Activated CD8-positive, alpha-beta T cell treated with anti-CD3 and anti-CD28 coated beads, Interleukin-2, amount 10 ng/mL, durations not matched to agents 7 days and 5 days (primary cell): ENCODE measurements around the gene FBN3. TPM values are rescaled to one million over a fixed set of nuclear protein-coding genes. Genes with fewer than 3 reads are reported as not detected.

ENCODE experiments used
- ATAC-seq: fragments of 150-1000 bp; cut with Tn5 transposase; one replicate; pipeline ENCODE4 v1.10.0; 2021; ENCODE audit warnings: moderate library complexity
- CTCF ChIA-PET: fragments of 350-600 bp; sonication (Branson Sonifier 250); formaldehyde crosslinking; loops from one replicate; lab custom pipeline; 2021; ENCODE audit warnings: antibody characterized with exemption; lab: Charles Lee
- POLR2A ChIA-PET: fragments of 350-600 bp; sonication (Branson Sonifier 250); formaldehyde crosslinking; loops from one replicate; lab custom pipeline; 2021; ENCODE audit warnings: antibody characterized with exemption; lab: Charles Lee
- DNase-seq: peaks from one replicate; pipeline ENCODE4 v3.0.0-alpha.2; 2020
- H3K27ac Mint-ChIP-seq: one replicate; pipeline ENCODE4 v1.8.0; 2021; ENCODE audit warnings: mild to moderate bottlenecking, mixed read lengths
- H3K27me3 Mint-ChIP-seq: one replicate; pipeline ENCODE4 v1.8.0; 2021; ENCODE audit warnings: low read depth, mixed read lengths
- H3K36me3 Mint-ChIP-seq: one replicate; pipeline ENCODE4 v1.8.0; 2021; ENCODE audit warnings: low read depth, mixed read lengths
- H3K4me1 Mint-ChIP-seq: one replicate; pipeline ENCODE4 v1.8.0; 2021; ENCODE audit warnings: low read depth, mixed read lengths
- H3K4me3 Mint-ChIP-seq: one replicate; pipeline ENCODE4 v1.8.0; 2021; ENCODE audit warnings: mild to moderate bottlenecking, mixed read lengths
- H3K9me3 Mint-ChIP-seq: one replicate; pipeline ENCODE4 v1.8.0; 2022; ENCODE audit warnings: mixed read lengths; ENCODE audit not compliant: insufficient read depth
- total RNA-seq, 2 experiments: library from RNA; stranded (reverse); gene quantifications; one replicate each; pipeline ENCODE4 v1.2.3, GENCODE V29; 2021

FBN3 gene
- total RNA-seq, 2 experiments from 2014 or later: 0.03 TPM; not detected in 1

DNA sequence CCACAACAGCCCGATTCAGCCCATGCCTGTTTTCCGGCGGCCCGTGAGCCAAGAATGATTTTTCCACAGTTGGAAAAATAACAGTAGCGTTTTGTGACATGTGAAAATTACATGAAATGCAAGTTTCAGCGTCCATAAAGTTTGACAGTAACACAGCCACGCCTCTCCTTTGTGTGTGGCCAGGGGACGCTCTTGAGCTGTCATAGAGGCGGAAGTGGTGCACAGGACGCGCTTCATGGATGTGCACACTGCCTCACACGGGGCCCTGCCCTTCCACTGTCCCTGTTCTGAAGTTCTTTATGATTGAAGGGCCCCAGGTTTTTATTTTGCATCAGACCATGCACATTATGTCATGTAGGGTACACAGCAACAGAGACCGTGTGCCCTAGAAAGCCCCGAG, 131.6 kb downstream of the FBN3 start:
- H3K36me3 Mint-ChIP-seq: no peaks in the 10 kb centered on the region
- H3K4me1 Mint-ChIP-seq: peaks cover 17% of the 10 kb centered on the region
- peak; percentile 69 for DNase-seq
- H3K27ac Mint-ChIP-seq: peak overlapping the region; percentile 47
- H3K9me3 Mint-ChIP-seq: no peaks in the 10 kb centered on the region
- POLR2A ChIA-PET: no interaction called here
- ATAC-seq: peak; percentile 90
- CTCF ChIA-PET: interaction anchor here (0.7 kb wide), 1 partner anchor 17 kb away, joined by 3 read pairs; no protein-coding TSS in a partner anchor
- H3K4me3 Mint-ChIP-seq: no peak overlapping the region
- no peaks in the 10 kb centered on the region for H3K27me3 Mint-ChIP-seq

Other genes starting within 250 kb of the FBN3 start
- 10 to 100 TPM; 36.5 to 39.9 TPM for gene MAP2K7, start 245.7 kb downstream of the FBN3 start, total RNA-seq
- 1 to 10 TPM; 2.7 to 3.6 TPM for gene TGFBR3L, start 234.8 kb downstream of the FBN3 start, total RNA-seq
- gene SNAPC2, start 229.3 kb downstream of the FBN3 start, total RNA-seq: 10 to 100 TPM; 18.6 to 19.0 TPM
- under 1 TPM; 0.31 to 0.37 TPM for gene CTXN1, start 223.5 kb downstream of the FBN3 start, total RNA-seq
- 10 to 100 TPM; 63.6 to 69.6 TPM for gene TIMM44, start 205.9 kb downstream of the FBN3 start, total RNA-seq
- gene ELAVL1, start 144.0 kb downstream of the FBN3 start, total RNA-seq: 100 to 1,000 TPM; 128 to 132 TPM
- 10 to 100 TPM in 1 of 2 experiments, 1 to 10 TPM in 1; 10.0 to 10.2 TPM for gene CCL25, start 96.8 kb downstream of the FBN3 start, total RNA-seq
- gene CERS4, start 59.8 kb upstream of the FBN3 start, total RNA-seq: 10 to 100 TPM; 27.7 to 28.1 TPM
- gene CD320, start 158.8 kb upstream of the FBN3 start, total RNA-seq: 10 to 100 TPM; 54.6 to 55.0 TPM
- 10 to 100 TPM; 56.0 to 63.8 TPM for gene NDUFA7, start 171.8 kb upstream of the FBN3 start, total RNA-seq
- 1,000 to 10,000 TPM; 1,476 to 1,561 TPM for gene RPS28, start 171.9 kb upstream of the FBN3 start, total RNA-seq
- gene KANK3, start 193.7 kb upstream of the FBN3 start, total RNA-seq: 1 to 10 TPM; 3.4 to 3.5 TPM
- not detected for gene ANGPTL4, start 214.6 kb upstream of the FBN3 start, total RNA-seq
- 10 to 100 TPM; 92.4 to 92.7 TPM for gene RAB11B, start 240.8 kb upstream of the FBN3 start, total RNA-seq